Right lobe of liver (tissue), 4 donors: ENCODE results near the gene DGLUCY.

Experiments used
- CTCF ChIP-seq, 4 donors: fragments of 200-600 bp in 3 of 4; fragments of 450-650 bp in 1 of 4; IDR thresholded peaks; one replicate each; pipeline versions ENCODE4 v1.5.1 to v1.8.0; 2016 to 2022; ENCODE audit warnings: antibody characterized with exemption in 4 of 4, mild to moderate bottlenecking in 2 of 4
- POLR2A ChIP-seq: fragments of 450-650 bp; IDR thresholded peaks from one replicate; pipeline ENCODE4 v1.6.1; 2017; ENCODE audit warnings: antibody characterized with exemption, mild to moderate bottlenecking
- donor health status: DM: no; HTN: no; CAD: no.
- donor health status: DM: no; HTN: no; CAD: no.
- donor health status: DM: no; HTN: yes; CAD: no.

- TF ChIP-seq POLR2A: no peak
- TF ChIP-seq CTCF (IDR thresholded peaks at IDR 0.05): no peak
Observed at GRCh38 chr14:91125801-91126200, 11.9 kb downstream of the DGLUCY start.
